Upper lobe of right lung (tissue), 1 donor: ENCODE results near the gene ORM2. TPM values are rescaled to one million over a fixed set of nuclear protein-coding genes. Genes with fewer than 3 reads are reported as not detected.
A peak's percentile ranks its signal among the peaks of the same experiment; 100 is the strongest.

Source experiments
- ATAC-seq: fragments of 200-7000 bp; cut with Tn5 transposase; one replicate; pipeline ENCODE4 v1.9.1; 2020; ENCODE audit warnings: mild to moderate bottlenecking, moderate library complexity
- DNase-seq: peaks from one replicate; pipeline ENCODE4 v3.0.0-alpha.2; 2020
- H3K27ac ChIP-seq: fragments of 200-600 bp; one replicate; pipeline ENCODE4 v1.8.0; 2022
- H3K27me3 ChIP-seq: fragments of 200-600 bp; one replicate; pipeline ENCODE4 v1.8.0; 2022; ENCODE audit warnings: mild to moderate bottlenecking
- H3K36me3 ChIP-seq: fragments of 200-600 bp; one replicate; pipeline ENCODE4 v1.8.0; 2022
- H3K4me1 ChIP-seq: fragments of 200-600 bp; one replicate; pipeline ENCODE4 v1.8.0; 2022
- H3K4me3 ChIP-seq: fragments of 200-600 bp; one replicate; pipeline ENCODE4 v1.8.0; 2022; ENCODE audit warnings: mild to moderate bottlenecking
- H3K9me3 ChIP-seq: fragments of 200-600 bp; one replicate; pipeline ENCODE4 v1.8.0; 2022
- CTCF ChIP-seq: fragments of 200-600 bp; IDR thresholded peaks from one replicate; pipeline ENCODE4 v1.8.0; 2022; ENCODE audit warnings: antibody characterized with exemption
- intact Hi-C: fragments of 100-400 bp; cut with DNase I; formaldehyde crosslinking; loops from one replicate; pipeline ENCODE4 v1.11.0; 2022
- total RNA-seq: library from RNA; stranded (reverse); fragmentation: NEBNext Ultra II Directional; extraction: Animal tissue kit (Norgen Biotek cat#: 25700); gene quantifications from one replicate; pipeline ENCODE4 v1.2.1, GENCODE V29; 2021
- donor health status: DM: no; HTN: yes; CAD: no; lungs with severe emphysema.

The ORM2 gene
- total RNA-seq, 1 donor from 2014 or later: 3.9 TPM

- Histone ChIP-seq H3K9me3 (no peaks in the 10 kb centered on the region), H3K4me3 (no peak overlapping the region), H3K27me3 (no peaks in the 10 kb centered on the region), H3K4me1 (no peaks in the 10 kb centered on the region), H3K36me3 (no peaks in the 10 kb centered on the region), H3K27ac (no peak overlapping the region)
- no peak for TF ChIP-seq CTCF
- ATAC-seq: no peak
- DNase-seq: peak; percentile 38
- intact Hi-C loops: no loop called here
Measured at GRCh38 chr9:114310471-114311450, 18.9 kb upstream of the ORM2 start.

GRCh38 chr9:114311571-114312512 lies 17.8 kb upstream of the ORM2 start:
- Histone ChIP-seq H3K4me1 (no peaks in the 10 kb centered on the region), H3K36me3 (no peaks in the 10 kb centered on the region), H3K27me3 (no peaks in the 10 kb centered on the region), H3K9me3 (no peaks in the 10 kb centered on the region), H3K4me3 (no peak overlapping the region), H3K27ac (no peak overlapping the region)
- ATAC-seq (no peak), DNase-seq (peak; percentile 30)
- intact Hi-C loops: no loop called here
- TF ChIP-seq CTCF: no peak

DNA sequence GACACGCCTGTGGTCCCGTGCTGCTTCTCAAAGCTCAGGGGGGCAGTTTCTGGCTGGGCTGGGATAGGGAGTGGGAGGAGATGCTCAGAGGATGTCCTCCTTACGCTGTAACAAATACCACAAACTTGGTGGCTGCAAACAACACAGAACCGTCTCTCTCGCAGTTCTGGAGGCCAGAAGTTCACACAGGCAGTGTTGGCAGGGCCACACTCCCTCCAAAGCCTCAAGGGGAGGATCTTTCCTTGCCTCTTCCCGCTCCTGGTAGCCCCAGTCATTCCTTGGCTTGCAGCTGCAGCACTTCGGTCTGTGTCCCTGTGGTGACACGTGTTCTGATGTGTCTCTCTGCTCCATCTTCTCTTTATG lies 17.2 kb upstream of the ORM2 start:
- Histone ChIP-seq H3K4me3 (no peak overlapping the region), H3K27ac (no peak overlapping the region), H3K9me3 (no peaks in the 10 kb centered on the region), H3K4me1 (no peaks in the 10 kb centered on the region), H3K36me3 (no peaks in the 10 kb centered on the region), H3K27me3 (no peaks in the 10 kb centered on the region)
- intact Hi-C loops: no loop called here
- no peak for TF ChIP-seq CTCF
- ATAC-seq (no peak), DNase-seq (peak; percentile 44)

DNA sequence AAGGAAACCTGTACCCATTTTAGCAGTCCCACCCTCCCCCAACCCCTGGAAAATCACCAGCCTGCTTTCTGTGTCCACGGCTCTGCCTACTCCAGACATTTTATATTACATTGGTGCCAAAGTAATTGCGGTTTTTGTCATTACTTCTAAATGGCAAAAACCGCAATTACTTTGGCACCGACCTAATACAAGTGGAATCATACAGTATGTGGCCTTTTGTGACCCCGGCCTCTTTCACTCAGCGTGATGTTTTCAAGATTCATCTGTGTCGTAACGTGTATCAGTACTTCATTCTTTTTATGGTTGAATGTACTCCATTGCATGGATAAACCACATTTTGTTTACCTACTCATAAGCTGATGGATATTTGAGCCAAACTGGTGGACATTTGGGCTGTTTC lies 16.5 kb upstream of the ORM2 start:
- H3K4me3 ChIP-seq: no peak overlapping the region
- H3K9me3 ChIP-seq: no peaks in the 10 kb centered on the region
- no peak for ATAC-seq
- no peaks in the 10 kb centered on the region for H3K4me1 ChIP-seq
- H3K27ac ChIP-seq: no peak overlapping the region
- intact Hi-C loops: no loop called here
- no peak for TF ChIP-seq CTCF
- H3K27me3 ChIP-seq: no peaks in the 10 kb centered on the region
- H3K36me3 ChIP-seq: no peaks in the 10 kb centered on the region
- DNase-seq: no peak

GRCh38 chr9:114314256-114314867 lies 15.3 kb upstream of the ORM2 start:
- no peak for DNase-seq
- Histone ChIP-seq H3K27ac (no peak overlapping the region), H3K36me3 (no peaks in the 10 kb centered on the region), H3K9me3 (no peaks in the 10 kb centered on the region), H3K4me3 (no peak overlapping the region), H3K4me1 (no peaks in the 10 kb centered on the region), H3K27me3 (no peaks in the 10 kb centered on the region)
- no peak for ATAC-seq
- TF ChIP-seq CTCF: no peak
- intact Hi-C loops: no loop called here
